GM12873 (cell line): Measurements from ENCODE around the gene EMCN.

Experiments used
- CTCF ChIP-seq: IDR thresholded peaks from 2 replicates; pipeline ENCODE4 v1.5.1; 2012; ENCODE audit warnings: low read depth, mild to moderate bottlenecking, moderate library complexity, low read length, control low read depth; ENCODE audit not compliant: insufficient read depth; ENCODE audit errors: missing control alignments

The EMCN gene

GRCh38 chr4:100493756-100494155, 24.1 kb downstream of the EMCN start:
- no peak for TF ChIP-seq CTCF

- no peak for TF ChIP-seq CTCF
These were observed 25.7 kb downstream of the EMCN start for GRCh38 chr4:100492129-100492528.

GRCh38 chr4:100489305-100489704, 28.5 kb downstream of the EMCN start:
- no peak for TF ChIP-seq CTCF

- TF ChIP-seq CTCF = no peak
These were observed 31.3 kb downstream of the EMCN start for GRCh38 chr4:100486496-100486895.

GRCh38 chr4:100483796-100484195, 34.0 kb downstream of the EMCN start:
- TF ChIP-seq CTCF = no peak

GRCh38 chr4:100479971-100480370, 37.9 kb downstream of the EMCN start:
- TF ChIP-seq CTCF = no peak

- no peak for TF ChIP-seq CTCF
These were observed 48.3 kb downstream of the EMCN start for GRCh38 chr4:100469555-100469954.
